Cerebellar cortex (tissue), 1 donor: ENCODE data around the gene PDGFC.

ENCODE experiments used
- DNase-seq: peaks from one replicate; pipeline ENCODE4 v3.0.0-alpha.2; 2015; ENCODE audit warnings: low spot score

PDGFC gene

DNA sequence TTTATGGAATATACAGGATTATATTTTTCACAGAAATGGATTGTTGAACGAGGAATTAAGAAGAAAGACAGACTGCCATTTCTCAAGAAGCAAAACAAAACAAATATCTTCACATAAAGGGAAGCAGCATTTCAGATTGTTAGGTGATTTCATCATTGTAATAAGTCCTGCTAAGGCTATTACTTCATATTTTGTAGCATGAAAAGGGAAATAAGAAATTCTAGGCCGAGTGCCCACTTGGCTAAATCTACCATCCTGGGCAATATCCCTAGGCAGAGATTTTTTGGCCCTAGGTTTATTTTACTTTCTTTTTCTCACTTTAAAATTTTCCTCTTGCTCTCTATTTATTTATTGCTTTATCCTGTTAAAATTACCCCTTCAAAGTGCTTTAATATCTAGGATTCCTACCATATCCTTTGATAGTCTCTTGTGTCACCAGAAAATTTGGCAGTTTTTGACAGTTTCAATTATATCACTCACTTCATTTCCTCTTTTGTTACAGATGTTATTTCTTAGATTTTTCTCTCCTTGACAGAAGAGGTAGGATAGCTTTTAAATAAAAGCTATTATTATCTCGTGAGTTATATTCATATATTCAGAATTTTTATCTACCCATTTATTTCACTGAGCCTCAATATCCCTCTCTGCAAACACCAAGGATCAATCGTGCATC, 142.3 kb downstream of the PDGFC start:
- no peak for DNase-seq

DNA sequence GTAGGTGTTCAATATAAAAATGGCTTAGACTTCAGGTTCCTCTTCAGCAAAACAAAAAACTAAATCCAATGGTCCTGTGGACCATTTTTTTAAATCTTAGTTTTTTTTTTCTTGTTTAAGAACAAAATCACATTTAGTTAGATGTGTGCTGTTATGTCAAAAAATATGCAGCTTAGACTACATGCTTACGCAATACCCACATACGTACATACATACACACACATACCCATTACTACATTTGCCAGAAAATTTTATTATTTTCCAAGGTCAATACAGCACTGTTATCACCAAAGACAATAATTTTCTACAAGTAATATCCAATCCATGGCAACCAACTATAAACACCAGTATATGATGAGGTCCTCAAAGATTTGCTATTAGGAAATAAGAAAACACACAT, 144.1 kb downstream of the PDGFC start:
- DNase-seq: no peak

GRCh38 chr4:156825074-156825473, 146.5 kb downstream of the PDGFC start:
- DNase-seq: no peak

DNA sequence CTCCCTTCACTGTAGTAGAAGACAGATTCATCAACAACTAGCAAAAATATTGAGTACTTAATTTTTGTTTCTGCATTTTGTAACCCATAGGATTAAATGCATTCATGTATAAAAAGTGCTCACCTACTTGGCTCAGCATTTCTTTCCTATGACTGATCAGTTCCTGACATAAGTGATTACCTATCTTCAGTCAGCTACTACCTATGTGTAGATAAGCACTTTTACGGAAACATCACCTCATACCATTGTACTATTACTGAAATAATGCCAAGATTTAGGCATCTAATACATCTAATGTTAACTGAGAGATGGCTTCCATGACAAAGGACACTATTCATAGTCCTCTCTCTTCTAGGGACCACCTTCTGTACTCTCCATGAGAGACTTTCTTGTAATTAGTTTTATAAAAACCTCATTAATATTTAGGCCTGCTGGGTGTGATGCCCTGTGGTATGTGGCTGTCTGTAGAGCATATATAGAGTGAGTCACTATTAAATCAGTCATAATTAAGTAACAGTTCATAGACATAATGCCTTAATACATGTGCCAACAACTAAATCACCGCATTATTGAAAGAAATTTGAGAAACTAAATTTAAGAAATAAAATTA, 147.0 kb downstream of the PDGFC start:
- no peak for DNase-seq

GRCh38 chr4:156820931-156821330, 150.7 kb downstream of the PDGFC start:
- DNase-seq: no peak

DNA sequence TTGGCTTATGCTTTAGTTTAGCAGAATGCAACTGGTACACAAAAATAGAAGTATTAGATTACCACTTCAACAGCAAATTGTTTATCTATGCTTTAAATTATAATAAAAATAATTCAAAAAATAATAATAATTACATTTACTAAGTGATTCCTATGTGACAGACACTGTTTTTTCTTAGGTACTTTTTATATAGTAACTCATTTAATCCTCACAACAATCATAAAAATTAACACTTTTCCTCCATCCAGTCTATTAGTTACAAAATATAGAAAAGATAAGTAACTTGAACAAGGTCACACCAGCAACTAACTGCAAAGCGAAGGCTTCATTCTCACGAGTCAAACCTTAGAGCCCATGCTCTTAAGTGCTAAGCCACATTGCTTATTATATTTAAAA, 155.2 kb downstream of the PDGFC start:
- no peak for DNase-seq

- DNase-seq: no peak
Observed at GRCh38 chr4:156815717-156816359, 155.8 kb downstream of the PDGFC start.

GRCh38 chr4:156811963-156812362, 159.6 kb downstream of the PDGFC start:
- DNase-seq: no peak

DNA sequence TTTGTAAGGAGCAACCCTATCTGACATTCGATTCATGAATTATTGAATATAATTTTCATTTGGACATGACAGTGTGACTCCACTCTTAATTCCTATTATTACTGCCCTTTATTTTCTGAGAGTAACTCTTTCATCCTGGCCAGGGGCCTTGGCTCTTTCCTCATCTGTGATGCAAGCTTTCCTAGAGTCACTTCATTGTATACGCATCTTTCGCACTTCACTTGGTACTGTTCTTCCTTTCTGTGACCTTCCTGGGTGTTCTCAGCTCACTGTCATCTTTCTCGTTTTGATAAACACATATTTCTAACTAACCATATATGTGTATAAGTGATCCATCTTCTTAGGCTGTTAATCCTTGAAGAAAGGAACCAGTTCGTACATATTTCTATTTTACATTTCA, 160.3 kb downstream of the PDGFC start:
- no peak for DNase-seq

DNA sequence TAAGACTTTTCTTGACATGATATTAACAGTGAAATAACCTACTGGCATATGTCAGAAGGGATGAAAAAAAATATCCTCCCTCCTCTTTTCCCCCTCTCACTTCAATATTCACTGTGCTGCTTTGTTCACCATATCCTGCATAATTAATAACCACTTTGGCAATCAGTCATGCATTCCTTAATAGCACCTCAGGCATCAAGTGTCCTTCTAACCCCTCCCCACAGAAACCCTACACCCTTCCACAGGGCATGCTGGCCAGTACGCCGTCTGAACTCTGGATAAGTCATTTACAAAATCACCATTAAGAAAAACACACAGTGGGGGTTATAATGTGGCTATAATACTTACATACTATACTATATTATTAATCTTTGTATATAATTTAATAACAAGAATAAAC, 165.9 kb downstream of the PDGFC start:
- no peak for DNase-seq

DNA sequence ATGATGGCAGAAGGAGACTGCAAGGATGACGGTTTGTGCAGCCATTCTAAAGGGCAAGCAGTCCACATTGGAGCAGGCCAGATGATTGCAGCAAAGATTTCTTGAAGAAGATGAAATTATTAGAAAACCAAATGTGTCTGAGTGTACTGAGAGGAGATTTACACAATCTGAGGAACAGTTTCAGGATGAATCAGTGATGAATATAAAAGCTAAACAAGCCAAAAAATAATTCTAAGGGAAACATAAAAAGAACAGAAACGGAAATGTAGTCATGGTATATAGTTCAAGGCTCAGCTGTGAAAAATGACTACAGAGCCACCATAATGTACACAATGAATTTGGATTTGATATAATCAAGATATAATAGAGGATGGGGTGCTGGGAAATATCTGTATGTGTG, 168.5 kb downstream of the PDGFC start:
- no peak for DNase-seq

DNA sequence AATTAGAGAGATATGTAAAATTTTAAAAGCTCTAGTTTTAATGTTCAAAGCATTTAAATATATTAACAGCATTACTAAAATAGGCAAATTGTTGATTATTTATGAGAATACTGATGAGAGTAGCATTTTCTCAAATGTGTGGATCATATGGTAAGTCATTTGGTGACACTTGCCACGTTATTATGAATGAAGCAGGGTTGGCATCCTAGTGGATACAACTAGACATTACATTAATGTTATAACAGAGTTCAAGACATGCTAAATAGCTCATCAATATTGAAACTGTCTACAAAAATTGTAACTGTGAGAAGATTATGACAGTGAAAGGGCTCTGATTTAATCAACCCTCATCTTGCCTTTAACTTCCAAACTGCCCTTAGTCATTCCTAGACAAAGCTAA, 171.1 kb downstream of the PDGFC start:
- DNase-seq: no peak

DNA sequence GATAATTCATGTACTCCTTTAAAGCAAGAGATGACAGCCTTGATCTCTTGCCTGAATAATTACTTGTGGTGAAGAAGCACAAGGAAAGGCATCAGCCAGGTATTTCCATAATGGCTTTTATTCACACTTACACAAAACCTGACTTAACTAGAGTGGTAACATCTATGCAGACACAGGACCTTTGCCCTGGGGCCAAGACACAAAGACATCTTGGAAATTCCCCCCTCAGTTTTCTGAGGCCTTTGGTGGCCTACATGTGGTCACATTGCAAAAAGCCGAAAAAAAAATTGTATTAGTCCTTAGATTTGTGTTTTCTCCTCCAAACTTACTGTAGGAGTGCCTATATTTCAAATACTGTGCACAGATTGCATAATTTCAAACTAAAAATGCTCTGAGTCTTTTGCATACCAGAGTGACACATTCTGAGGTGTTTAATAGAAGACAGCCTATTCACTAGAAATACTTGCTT, 172.4 kb downstream of the PDGFC start:
- DNase-seq: no peak

GRCh38 chr4:156798438-156798837, 173.2 kb downstream of the PDGFC start:
- DNase-seq: no peak

DNA sequence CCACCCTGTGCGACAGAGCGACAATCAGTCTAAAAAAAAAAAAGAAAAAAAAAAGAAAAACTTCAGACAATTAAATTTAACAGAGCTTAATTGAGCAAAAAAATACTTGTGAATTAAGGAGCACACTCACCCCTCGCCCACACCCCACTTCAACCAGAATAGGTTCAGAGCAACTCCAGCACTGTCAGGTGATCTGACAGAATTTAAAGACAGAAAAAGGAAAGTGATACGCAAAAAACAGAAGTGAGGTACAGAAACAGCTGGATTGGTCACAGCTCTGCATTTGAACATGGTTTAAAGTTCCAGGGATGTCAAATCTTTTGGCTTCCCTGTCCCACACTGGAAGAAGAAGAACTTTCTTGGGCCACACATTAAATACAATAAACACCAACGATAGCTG, 174.4 kb downstream of the PDGFC start:
- DNase-seq: no peak

- no peak for DNase-seq
Observed at GRCh38 chr4:156795727-156796126, 175.9 kb downstream of the PDGFC start.

DNA sequence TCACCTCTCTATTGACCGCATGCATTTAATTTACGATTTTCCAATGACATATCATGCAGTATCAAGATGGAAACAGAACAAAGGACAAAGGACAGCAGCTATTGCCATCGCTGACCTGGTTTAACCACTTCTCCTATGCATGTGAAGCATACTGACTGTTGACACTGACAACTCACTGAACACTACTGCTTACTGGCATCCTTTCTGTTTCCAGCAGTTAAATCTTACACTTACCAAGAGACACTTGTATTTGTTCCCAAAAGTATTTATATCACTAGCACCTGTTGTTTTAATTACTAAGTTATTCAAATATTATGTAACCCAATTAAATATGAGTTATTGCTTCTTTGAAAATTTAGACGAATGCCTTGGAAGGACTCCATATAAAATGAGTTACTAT, 176.7 kb downstream of the PDGFC start:
- DNase-seq: no peak

DNA sequence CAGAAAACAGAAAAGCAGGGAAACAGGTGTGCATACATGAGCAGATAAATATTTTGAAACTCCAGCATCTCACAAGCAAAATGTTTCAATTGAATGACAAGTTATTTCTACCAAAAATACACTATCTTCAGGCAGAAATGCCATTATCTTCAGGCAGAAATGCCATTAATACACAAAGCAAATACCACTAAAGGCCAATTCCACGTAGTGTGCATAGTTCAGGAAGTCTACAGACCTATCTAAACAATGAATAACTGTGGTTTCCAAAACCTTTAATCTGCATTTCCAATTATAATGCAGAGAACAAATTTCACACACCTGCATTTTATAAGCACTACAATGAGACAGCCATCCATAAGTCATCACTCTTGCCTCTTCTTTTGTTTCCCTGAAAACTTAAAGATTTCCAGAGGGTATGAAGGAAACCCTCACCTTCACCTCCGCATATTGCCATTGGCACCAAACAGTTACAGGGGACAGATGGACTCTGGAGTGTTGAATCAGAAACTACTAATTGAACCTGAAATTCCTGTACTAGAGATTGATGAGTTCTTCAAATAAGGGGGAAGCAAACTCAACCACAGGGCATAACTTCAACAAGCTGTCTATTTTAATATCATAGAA, 179.0 kb downstream of the PDGFC start:
- DNase-seq: no peak

DNA sequence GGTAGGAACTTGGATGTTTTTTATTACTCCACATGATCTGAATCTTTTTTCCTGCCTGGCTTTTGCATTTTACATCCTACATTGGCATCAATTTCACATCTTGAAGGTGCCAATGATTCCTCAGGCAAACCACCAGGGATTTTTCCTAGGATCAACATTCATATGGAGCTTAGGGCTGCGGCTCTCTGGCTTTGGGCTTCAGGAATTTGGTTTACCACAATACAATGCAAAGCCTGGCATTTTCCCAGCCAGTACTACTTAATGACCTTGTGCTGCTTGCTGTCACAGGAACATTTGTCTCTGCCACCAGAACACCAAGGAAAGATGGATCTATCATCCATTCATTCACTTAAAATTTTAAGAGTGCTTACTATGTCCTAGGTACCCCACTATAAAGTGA, 180.7 kb downstream of the PDGFC start:
- DNase-seq: no peak

GRCh38 chr4:156788782-156789181, 182.8 kb downstream of the PDGFC start:
- DNase-seq: no peak

DNA sequence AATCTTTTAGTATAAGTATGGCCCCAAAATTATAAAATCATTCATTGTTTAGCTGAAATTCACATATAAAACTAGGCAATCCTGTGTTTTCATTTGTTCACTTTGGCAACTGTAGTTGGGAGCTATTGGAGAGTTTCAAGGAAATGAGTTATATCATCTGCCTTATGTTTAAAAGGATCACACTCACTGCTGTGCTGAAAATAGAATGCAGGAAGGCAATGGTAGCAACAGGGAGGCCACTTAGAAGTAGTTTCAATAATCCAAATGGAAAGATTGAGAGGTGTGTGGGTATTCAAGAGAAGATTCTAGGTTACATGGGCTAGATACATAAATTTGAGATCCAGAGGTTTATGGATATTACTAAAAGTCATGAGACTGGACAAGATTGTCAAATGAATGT, 184.9 kb downstream of the PDGFC start:
- no peak for DNase-seq

- DNase-seq: no peak
Observed at GRCh38 chr4:156784970-156785369, 186.6 kb downstream of the PDGFC start.

DNA sequence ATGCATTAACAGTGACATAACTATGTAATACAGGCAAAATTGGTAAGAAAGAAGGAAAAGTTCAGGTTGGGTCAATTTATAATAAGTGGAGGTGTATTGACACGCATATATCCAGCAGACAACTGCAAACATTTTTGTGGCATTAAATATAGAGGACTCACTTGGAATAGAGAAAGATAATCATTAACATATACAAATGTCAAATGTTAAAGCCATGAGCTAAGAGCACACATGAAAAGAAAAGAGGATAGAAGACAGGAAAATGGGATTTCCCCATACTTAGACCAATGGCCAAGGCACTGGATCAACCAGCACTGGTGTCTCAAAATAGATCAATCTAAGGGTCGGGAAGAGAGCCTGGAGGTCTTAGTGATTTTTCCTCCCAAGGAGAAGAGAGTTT, 187.6 kb downstream of the PDGFC start:
- DNase-seq: no peak
